B cell (primary cell): ENCODE measurements around the gene PSMB10.

ENCODE experiments used
- EZH2 ChIP-seq: IDR thresholded peaks from 2 replicates; pipeline ENCODE4 v1.6.1; 2012; ENCODE audit warnings: borderline replicate concordance, low read depth, mild to moderate bottlenecking, moderate library complexity, low read length; ENCODE audit not compliant: insufficient read depth, poor library complexity, severe bottlenecking
- TF ChIP-seq, protein P1 (sequence below): fragments of 200-600 bp; IDR thresholded peaks from one replicate; pipeline ENCODE4 v1.8.0; 2022; ENCODE audit warnings: antibody characterized with exemption, mild to moderate bottlenecking

DNA sequence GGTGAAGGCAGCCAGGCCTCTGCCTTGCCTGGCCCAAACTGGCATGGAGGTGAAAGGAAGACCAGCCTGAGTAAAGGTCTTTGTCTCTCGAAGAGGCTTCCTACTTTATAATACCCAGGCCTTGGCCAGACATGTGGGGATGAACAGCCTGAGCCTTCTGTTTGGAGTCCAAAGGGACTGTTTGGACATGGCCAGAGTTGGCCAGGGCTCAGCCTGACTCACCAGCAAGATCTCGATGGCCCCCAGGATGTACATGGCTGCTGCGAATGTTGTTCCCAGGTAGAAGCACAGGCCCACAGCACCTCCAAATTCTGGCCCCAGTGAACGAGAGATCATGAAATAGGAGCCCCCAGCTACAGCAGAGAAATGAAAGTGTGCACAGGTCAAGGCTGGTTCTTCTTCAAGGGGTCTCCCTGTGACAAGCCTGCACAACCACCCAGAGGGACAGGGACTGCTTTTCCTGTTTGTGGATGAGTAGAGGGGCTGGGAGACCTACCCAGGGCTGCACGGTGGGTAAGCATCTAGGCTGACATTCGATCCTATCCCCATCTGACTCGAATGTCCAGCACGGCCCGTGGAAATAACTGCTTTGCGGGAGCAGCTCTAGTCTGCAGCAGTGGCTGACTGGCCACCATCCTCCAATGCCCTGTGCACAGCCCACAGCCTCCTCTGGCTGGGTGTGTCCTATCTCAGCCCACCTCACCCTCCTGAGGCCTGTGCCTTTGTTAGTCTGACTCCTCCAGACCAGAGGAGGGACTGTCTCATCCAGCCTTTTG, 18.0 kb upstream of the PSMB10 start:
- TF ChIP-seq, protein P1, sequence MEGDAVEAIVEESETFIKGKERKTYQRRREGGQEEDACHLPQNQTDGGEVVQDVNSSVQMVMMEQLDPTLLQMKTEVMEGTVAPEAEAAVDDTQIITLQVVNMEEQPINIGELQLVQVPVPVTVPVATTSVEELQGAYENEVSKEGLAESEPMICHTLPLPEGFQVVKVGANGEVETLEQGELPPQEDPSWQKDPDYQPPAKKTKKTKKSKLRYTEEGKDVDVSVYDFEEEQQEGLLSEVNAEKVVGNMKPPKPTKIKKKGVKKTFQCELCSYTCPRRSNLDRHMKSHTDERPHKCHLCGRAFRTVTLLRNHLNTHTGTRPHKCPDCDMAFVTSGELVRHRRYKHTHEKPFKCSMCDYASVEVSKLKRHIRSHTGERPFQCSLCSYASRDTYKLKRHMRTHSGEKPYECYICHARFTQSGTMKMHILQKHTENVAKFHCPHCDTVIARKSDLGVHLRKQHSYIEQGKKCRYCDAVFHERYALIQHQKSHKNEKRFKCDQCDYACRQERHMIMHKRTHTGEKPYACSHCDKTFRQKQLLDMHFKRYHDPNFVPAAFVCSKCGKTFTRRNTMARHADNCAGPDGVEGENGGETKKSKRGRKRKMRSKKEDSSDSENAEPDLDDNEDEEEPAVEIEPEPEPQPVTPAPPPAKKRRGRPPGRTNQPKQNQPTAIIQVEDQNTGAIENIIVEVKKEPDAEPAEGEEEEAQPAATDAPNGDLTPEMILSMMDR = no peak
- no peak for TF ChIP-seq EZH2
